H1 (cell line): ENCODE measurements around the gene MT1G. TPM values are rescaled to one million over a fixed set of nuclear protein-coding genes. Genes with fewer than 3 reads are reported as not detected.

ENCODE experiments used
- CTCF ChIA-PET: fragments of 300-600 bp; sonication (Branson Sonifier 250); formaldehyde crosslinking; loops from one replicate; lab custom pipeline; 2021; ENCODE audit not compliant: partially characterized antibody; lab: Charles Lee
- POLR2A ChIA-PET: fragments of 300-600 bp; sonication (Branson Sonifier 250); formaldehyde crosslinking; loops from one replicate; lab custom pipeline; 2021; ENCODE audit warnings: inconsistent platforms; ENCODE audit not compliant: partially characterized antibody; lab: Charles Lee
- DNase-seq, 2 experiments: peaks; one replicate each; pipeline versions ENCODE4 v3.0.0 to v3.0.0-alpha.2; 2010 to 2022; ENCODE audit warnings: low spot score in 2 of 2, low read depth in 1 of 2, mixed read lengths in 1 of 2
- FAIRE-seq: peaks from 2 replicates; lab custom pipeline; 2011; peaks lifted over from hg19 to GRCh38; lab: Jason Lieb, UNC
- H2AFZ ChIP-seq: 2 replicates; pipeline ENCODE4 v1.8.1; 2012; ENCODE audit warnings: low read length, inconsistent platforms
- H2AK5ac ChIP-seq: 2 replicates; pipeline ENCODE4 v1.6.1; 2013; ENCODE audit warnings: low read depth, low read length
- H2BK120ac ChIP-seq: replicated peaks from 2 replicates; pipeline ENCODE3; 2013; ENCODE audit warnings: low read depth, low read length, inconsistent platforms
- H2BK12ac ChIP-seq: 2 replicates; pipeline ENCODE4 v1.6.1; 2013; ENCODE audit warnings: low read depth, low read length
- H2BK15ac ChIP-seq: 2 replicates; pipeline ENCODE4 v1.6.1; 2013; ENCODE audit warnings: low read length
- H2BK20ac ChIP-seq: 2 replicates; pipeline ENCODE4 v1.6.1; 2013; ENCODE audit warnings: low read length
- H2BK5ac ChIP-seq: 2 replicates; pipeline ENCODE4 v1.6.1; 2013; ENCODE audit warnings: low read depth, low read length
- H3K14ac ChIP-seq: 2 replicates; pipeline ENCODE4 v1.6.1; 2013; ENCODE audit warnings: inconsistent platforms; ENCODE audit not compliant: insufficient read length
- H3K18ac ChIP-seq: 2 replicates; pipeline ENCODE4 v1.6.1; 2013; ENCODE audit warnings: low read length; ENCODE audit errors: extremely low read depth
- H3K23ac ChIP-seq: 2 replicates; pipeline ENCODE4 v1.6.1; 2013; ENCODE audit warnings: inconsistent platforms; ENCODE audit not compliant: insufficient read length
- H3K23me2 ChIP-seq: 2 replicates; pipeline ENCODE4 v1.6.1; 2013; ENCODE audit warnings: low read depth, low read length
- H3K27ac ChIP-seq: 2 replicates; pipeline ENCODE4 v1.6.1; 2011; ENCODE audit warnings: low read depth, low read length, inconsistent platforms
- H3K27me3 ChIP-seq, 4 experiments: replicated peaks in 1 of 4; 1 replicate in 1 of 4; 2 replicates in 3 of 4; pipeline versions ENCODE4 v1.6.1 to v1.8.1; 2011 to 2013; ENCODE audit warnings: low read length in 3 of 4, mild to moderate bottlenecking in 3 of 4, inconsistent platforms in 2 of 4, mixed read lengths in 2 of 4, moderate library complexity in 1 of 4; ENCODE audit not compliant: control insufficient read depth in 3 of 4, insufficient read depth in 3 of 4; ENCODE audit errors: extremely low read depth in 1 of 4
- H3K36me3 ChIP-seq, 4 experiments: 2 replicates each; pipeline versions ENCODE4 v1.6.1 to v1.8.1; 2011 to 2013; ENCODE audit warnings: mild to moderate bottlenecking in 4 of 4, low read length in 3 of 4, moderate library complexity in 2 of 4, control low read depth in 1 of 4, inconsistent platforms in 1 of 4; ENCODE audit not compliant: insufficient read depth in 4 of 4, control insufficient read depth in 2 of 4
- H3K4ac ChIP-seq: replicated peaks from 2 replicates; pipeline ENCODE3; 2013; ENCODE audit warnings: low read length, low read depth, mixed read lengths, inconsistent platforms; ENCODE audit not compliant: insufficient read length
- H3K4me1 ChIP-seq, 4 experiments: replicated peaks in 1 of 4; 1 replicate in 1 of 4; 2 replicates in 3 of 4; pipeline versions ENCODE4 v1.6.1 to v1.8.1; 2011 to 2013; ENCODE audit warnings: low read length in 3 of 4, inconsistent platforms in 2 of 4, mixed read lengths in 1 of 4; ENCODE audit not compliant: insufficient read depth in 4 of 4, control insufficient read depth in 3 of 4
- H3K4me2 ChIP-seq, 2 experiments: 2 replicates each; pipeline versions ENCODE4 v1.6.1 to v1.8.1; 2011 to 2013; ENCODE audit warnings: low read depth in 2 of 2, low read length in 2 of 2, control low read depth in 1 of 2, inconsistent platforms in 1 of 2, mild to moderate bottlenecking in 1 of 2; ENCODE audit not compliant: insufficient read depth in 1 of 2
- H3K4me3 ChIP-seq, 4 experiments: fragments of 200-600, 300-600 bp in 1 of 4; sonication (generic), shearing (Covaris generic), sonication (Bioruptor Twin) in 1 of 4; 2 replicates each; pipeline versions ENCODE4 v1.5.1 to v1.8.1; 2011 to 2016; ENCODE audit warnings: low read length in 4 of 4, low read depth in 3 of 4, control low read depth in 2 of 4, inconsistent platforms in 2 of 4, mild to moderate bottlenecking in 2 of 4, mixed read lengths in 1 of 4, moderate library complexity in 1 of 4; ENCODE audit not compliant: insufficient read depth in 2 of 4; ENCODE audit errors: extremely low read depth in 1 of 4
- H3K56ac ChIP-seq: replicated peaks from 2 replicates; pipeline ENCODE3; 2013; ENCODE audit warnings: low read depth, mild to moderate bottlenecking, mixed read lengths, low read length, inconsistent platforms; ENCODE audit not compliant: insufficient read length
- H3K79me1 ChIP-seq: 2 replicates; pipeline ENCODE4 v1.6.1; 2013; ENCODE audit warnings: low read depth, low read length, control low read depth
- H3K79me2 ChIP-seq, 2 experiments: 2 replicates each; pipeline versions ENCODE4 v1.6.1 to v1.8.1; 2012 to 2013; ENCODE audit warnings: low read length in 2 of 2, mild to moderate bottlenecking in 2 of 2, inconsistent platforms in 1 of 2; ENCODE audit not compliant: insufficient read depth in 2 of 2, control insufficient read depth in 1 of 2
- H3K9ac ChIP-seq, 4 experiments: replicated peaks in 1 of 4; 1 replicate in 1 of 4; 2 replicates in 3 of 4; pipeline versions ENCODE4 v1.6.1 to v1.8.1; 2011 to 2013; ENCODE audit warnings: low read depth in 3 of 4, low read length in 3 of 4, control low read depth in 2 of 4, mild to moderate bottlenecking in 2 of 4, moderate library complexity in 2 of 4, inconsistent platforms in 1 of 4; ENCODE audit errors: extremely low read depth in 1 of 4
- H3K9me3 ChIP-seq, 2 experiments: 2 replicates each; pipeline versions ENCODE4 v1.6.1 to v1.8.1; 2012 to 2013; ENCODE audit warnings: mild to moderate bottlenecking in 2 of 2, moderate library complexity in 2 of 2, control low read depth in 1 of 2, inconsistent platforms in 1 of 2, low read depth in 1 of 2, low read length in 1 of 2, mixed read lengths in 1 of 2; ENCODE audit not compliant: insufficient read depth in 2 of 2
- H4K20me1 ChIP-seq, 2 experiments: replicated peaks in 1 of 2; 2 replicates each; pipeline versions ENCODE3 to v1.8.1; 2011 to 2013; ENCODE audit warnings: inconsistent platforms in 2 of 2, low read length in 2 of 2, mild to moderate bottlenecking in 1 of 2; ENCODE audit not compliant: insufficient read depth in 2 of 2, control insufficient read depth in 1 of 2
- H4K5ac ChIP-seq: 2 replicates; pipeline ENCODE4 v1.6.1; 2013; ENCODE audit warnings: low read length, low read depth, mixed read lengths, inconsistent platforms; ENCODE audit not compliant: insufficient read length
- H4K8ac ChIP-seq: 2 replicates; pipeline ENCODE4 v1.8.0; 2013; ENCODE audit warnings: mild to moderate bottlenecking, moderate library complexity, low read length, inconsistent platforms; ENCODE audit not compliant: insufficient read depth; ENCODE audit errors: extremely low read depth
- H4K91ac ChIP-seq: replicated peaks from 2 replicates; pipeline ENCODE3; 2013; ENCODE audit warnings: low read length, mixed read lengths, inconsistent platforms; ENCODE audit not compliant: insufficient read length
- E2F6 ChIP-seq: IDR thresholded peaks from 2 replicates; pipeline ENCODE4 v1.6.1; 2012; ENCODE audit warnings: inconsistent platforms
- FOSL1 ChIP-seq: IDR thresholded peaks from 2 replicates; pipeline ENCODE4 v1.6.1; 2011; ENCODE audit warnings: mild to moderate bottlenecking, low read depth, low read length, moderate library complexity; ENCODE audit not compliant: insufficient read depth
- KDM4A ChIP-seq: IDR thresholded peaks from one replicate; pipeline ENCODE4 v1.7.1; 2012; ENCODE audit warnings: low read depth, mild to moderate bottlenecking, moderate library complexity, low read length, inconsistent platforms; ENCODE audit not compliant: severe bottlenecking
- MAFK ChIP-seq: IDR thresholded peaks from 2 replicates; pipeline ENCODE4 v1.6.1; 2012; ENCODE audit warnings: low read depth, mild to moderate bottlenecking, improper control_type of control experiment, low read length
- RNF2 ChIP-seq: fragments of 200-900, 300-1000 bp; sonication (generic); IDR thresholded peaks from 2 replicates; pipeline ENCODE4 v1.7.1; 2016; ENCODE audit warnings: borderline replicate concordance, low read depth, mild to moderate bottlenecking, antibody characterized with exemption, low read length; ENCODE audit not compliant: poor library complexity, severe bottlenecking; ENCODE audit errors: missing control alignments
- SIN3A ChIP-seq, 2 experiments: IDR thresholded peaks in 1 of 2; conservative IDR thresholded peaks in 1 of 2; 2 replicates each; pipeline ENCODE4 v1.6.1; 2011 to 2012; ENCODE audit warnings: low read length in 2 of 2, improper control_type of control experiment in 1 of 2, low read depth in 1 of 2, mild to moderate bottlenecking in 1 of 2
- SUZ12 ChIP-seq: fragments of 200-600 bp; sonication (generic); IDR thresholded peaks from 2 replicates; pipeline ENCODE4 v1.6.1; 2012; ENCODE audit warnings: mild to moderate bottlenecking, inconsistent platforms, low read length, moderate library complexity, mixed read lengths
- TCF12 ChIP-seq: IDR thresholded peaks from 2 replicates; pipeline ENCODE4 v1.6.1; 2011; ENCODE audit warnings: low read depth, mild to moderate bottlenecking, low read length
- WGBS, 2 experiments: shearing (Covaris generic) in 1 of 2; methylation state at CpG; one replicate each; pipeline versions ENCODE4 v1.1.6 to v1.1.7; 2013 to 2015; ENCODE audit warnings: low lambda C conversion rate in 2 of 2, mixed read lengths in 2 of 2, inconsistent platforms in 1 of 2, low coverage in 1 of 2, missing lambda C conversion rate in 1 of 2; ENCODE audit not compliant: insufficient replicate concordance in 2 of 2, insufficient coverage in 1 of 2, insufficient read length in 1 of 2; ENCODE audit errors: extremely low coverage in 1 of 2, missing lambda C conversion rate in 1 of 2; 5-methylcytosine and 5-hydroxymethylcytosine counted together
- polyA plus RNA-seq, 7 experiments: library from polyadenylated mRNA; depleted of rRNA in 3 of 7; stranded (reverse) in 5 of 7; unstranded in 2 of 7; fragments of >200 nt in 5 of 7; fragments of 200-250 nt in 2 of 7; gene quantifications; 1 replicate in 5 of 7; 2 replicates in 1 of 7; 4 replicates in 1 of 7; pipeline versions ENCODE4 v1.2.1 to v1.2.3, GENCODE V29; 2011 to 2013; ENCODE audit warnings: missing spikeins in 2 of 7, mixed read lengths in 2 of 7
- total RNA-seq: library from RNA; stranded (reverse); fragmentation: NEBNext Ultra II Directional; extraction: Animal tissue kit (Norgen Biotek cat#: 25700); gene quantifications from 2 replicates; pipeline ENCODE4 v1.2.1, GENCODE V29; 2021

The MT1G gene
- total and polyA plus RNA-seq, 2 of the 8 experiments (the other 6 are each of a cell fraction or from before 2014, with no cell fraction given): 17.7 to 515 TPM

GRCh38 chr16:56662357-56663354 is 5.2 kb downstream of the MT1G start:
- no peak for DNase-seq
- POLR2A ChIA-PET: interaction anchor here (0.7 to 13.9 kb wide), 8 partner anchors 7 to 58 kb away, joined by 3 to 205 read pairs (median 4); partner anchors contain the start of genes MT1B, MT1E, MT1H and MT1X
- TF ChIP-seq E2F6: 0 out of 2 replicates have a peak, but pooled peaks have one; percentile 11
- no peak for TF ChIP-seq FOSL1
- peak; percentile 51 for TF ChIP-seq SUZ12
- no peak for TF ChIP-seq MAFK
- no peak for TF ChIP-seq SIN3A (conservative IDR thresholded peaks at IDR 0.05 in 1 of 2, IDR thresholded peaks at IDR 0.05 in 1 of 2; ENCODE audit: low read depth in 1 of 2, low read length in 2 of 2)
- peak; percentile 84 for TF ChIP-seq KDM4A
- TF ChIP-seq TCF12: no peak
- peak; percentile 35 for TF ChIP-seq RNF2

More at GRCh38 chr16:56662357-56663354, 5.2 kb downstream of the MT1G start:
- Histone ChIP-seq H2BK120ac (no peak overlapping the region), H3K4ac (no peak overlapping the region), H3K79me2 (no peaks in the 10 kb centered on the region), H4K20me1 (peaks cover 2 to 6% of the 10 kb centered on the region in 2 experiments), H2AK5ac (no peak overlapping the region), H3K27me3 (peaks cover 81 to 100% (median 97%) of the 10 kb centered on the region in 4 experiments), H4K5ac (no peak overlapping the region), H2BK5ac (no peak overlapping the region), H4K8ac (peak overlapping the region; percentile 15; the same call in 1 of the 2 replicates), H3K23me2 (peaks cover 10% of the 10 kb centered on the region; the same call in 1 of the 2 replicates), H3K9ac (no peak overlapping the region), H3K18ac (0 out of 2 replicates have a peak overlapping the region, but pooled peaks have one; percentile 25), H3K4me3 (peak overlapping the region; percentile 6 to 61 (median 36)), H3K79me1 (no peaks in the 10 kb centered on the region), H3K56ac (no peak overlapping the region), H4K91ac (no peak overlapping the region), H3K4me2 (peak overlapping the region; percentile 61 to 93), H3K9me3 (no peaks in the 10 kb centered on the region), H2BK12ac (no peak overlapping the region; the same call in 1 of the 2 replicates), H3K36me3 (no peaks in the 10 kb centered on the region), H3K23ac (no peak overlapping the region), H2BK15ac (no peak overlapping the region), H3K27ac (no peak overlapping the region), H3K14ac (no peak overlapping the region), H2AFZ (no peak overlapping the region), H2BK20ac (no peak overlapping the region; the same call in 1 of the 2 replicates), H3K4me1 (peaks cover 0 to 13% (median 5%) of the 10 kb centered on the region in 4 experiments; a peak in 5 of 7 replicates)
- no peak for FAIRE-seq
- 12% methylated on average over 30 of the region's 48 CpGs; no CpG with 5 or more reads in 1 of the 2 experiments for WGBS, 2 experiments
- CTCF ChIA-PET: interaction anchor here (0.7 to 2.8 kb wide), 7 partner anchors 9 to 59 kb away, joined by 3 to 9 read pairs (median 4); partner anchors contain the start of gene MT2A
